ENCODE results near the gene CCDC88B.
A peak's percentile ranks its signal among the peaks of the same experiment; 100 is the strongest.
"Not testable (repeated sequence)": the region's sequence is repeated elsewhere in the genome, so short reads cannot be mapped to it uniquely, and the experiment has no call there.

Gene CCDC88B

DNA sequence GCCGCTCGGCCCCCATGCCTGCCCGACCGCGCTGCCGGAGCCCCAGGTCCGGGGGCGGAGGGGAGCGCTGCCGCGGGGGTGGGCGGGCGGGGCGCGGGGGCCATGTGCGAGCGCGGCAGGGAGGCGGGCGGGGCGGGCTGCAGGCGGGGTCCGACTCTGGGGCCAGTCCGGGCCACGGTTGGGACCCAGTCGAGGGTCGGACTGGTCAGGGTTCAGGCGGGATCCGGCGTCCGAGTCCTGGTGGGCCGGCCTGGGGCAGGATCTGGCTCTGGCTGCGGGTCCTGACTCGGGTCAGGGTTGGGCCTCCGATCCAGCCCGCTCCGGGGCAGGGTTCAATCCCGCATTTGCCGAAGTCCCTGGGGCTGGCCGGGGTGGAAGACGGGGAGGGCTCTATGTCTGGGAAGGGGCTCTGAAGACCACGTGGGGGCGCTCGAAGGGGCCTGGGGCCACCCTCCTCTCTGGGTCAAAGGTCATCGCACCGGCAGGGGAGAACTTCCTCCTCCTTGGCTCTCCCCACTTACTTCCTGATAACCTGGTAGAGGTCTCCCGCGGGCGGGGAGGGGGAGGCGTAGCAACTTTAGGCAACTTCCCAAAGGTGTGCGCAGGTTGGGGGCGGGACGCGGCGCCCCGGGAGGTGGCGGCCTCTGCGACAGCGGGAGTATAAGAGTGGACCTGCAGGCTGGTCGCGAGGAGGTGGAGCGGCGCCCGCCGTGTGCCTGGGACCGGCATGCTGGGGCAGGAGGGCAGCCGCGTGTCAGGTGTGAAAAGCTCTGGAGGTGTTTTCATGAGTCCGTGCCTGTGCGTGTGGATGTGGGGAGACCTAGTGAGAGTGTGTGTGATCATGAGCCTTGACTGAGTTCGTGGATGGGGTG lies 34.1 kb upstream of the CCDC88B start:
- peak; percentile 21 for DNase-seq (ENCODE audit: low read depth, low spot score)

DNA sequence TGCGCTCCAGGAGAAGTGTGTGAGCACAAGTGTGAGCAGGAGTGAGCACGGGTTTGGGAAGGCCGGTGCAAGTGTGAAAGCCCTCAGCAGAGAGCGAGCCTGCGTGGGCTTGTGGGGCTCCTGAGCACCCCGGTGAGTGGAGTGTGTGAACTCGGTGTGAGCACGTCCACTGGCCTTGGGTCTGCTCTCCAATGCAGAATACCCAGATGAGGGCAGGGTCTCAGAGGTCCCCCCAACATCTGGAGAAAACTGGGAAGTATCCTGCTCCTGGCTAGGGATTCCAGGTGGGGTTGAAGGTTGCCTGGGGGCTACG lies 33.5 kb upstream of the CCDC88B start:
- DNase-seq (ENCODE audit: low read depth, low spot score) = no peak

DNA sequence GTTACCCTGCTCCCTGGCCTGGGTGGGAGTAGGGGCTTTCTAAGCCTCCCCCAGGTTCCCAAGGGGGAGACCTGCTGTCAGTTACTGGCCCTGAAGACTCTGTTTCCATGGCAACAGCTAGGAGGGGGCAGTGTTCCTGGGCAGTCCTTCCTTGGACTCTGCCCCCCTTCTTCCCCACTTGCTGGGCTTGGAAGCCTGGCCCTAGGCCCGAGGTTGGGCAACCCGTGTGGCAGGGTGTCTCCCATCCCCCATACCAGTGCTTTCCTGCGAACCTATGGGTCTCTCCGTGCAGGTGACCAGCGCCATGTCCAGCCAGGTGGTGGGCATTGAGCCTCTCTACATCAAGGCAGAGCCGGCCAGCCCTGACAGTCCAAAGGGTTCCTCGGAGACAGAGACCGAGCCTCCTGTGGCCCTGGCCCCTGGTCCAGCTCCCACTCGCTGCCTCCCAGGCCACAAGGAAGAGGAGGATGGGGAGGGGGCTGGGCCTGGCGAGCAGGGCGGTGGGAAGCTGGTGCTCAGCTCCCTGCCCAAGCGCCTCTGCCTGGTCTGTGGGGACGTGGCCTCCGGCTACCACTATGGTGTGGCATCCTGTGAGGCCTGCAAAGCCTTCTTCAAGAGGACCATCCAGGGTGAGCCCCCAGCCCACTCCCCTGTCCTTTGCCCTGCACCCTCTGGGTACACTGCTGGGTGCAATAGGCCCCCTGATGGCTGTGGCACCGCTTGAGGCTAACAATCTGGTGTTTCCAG lies 33.0 kb upstream of the CCDC88B start:
- DNase-seq (ENCODE audit: low read depth, low spot score) = no peak

DNA sequence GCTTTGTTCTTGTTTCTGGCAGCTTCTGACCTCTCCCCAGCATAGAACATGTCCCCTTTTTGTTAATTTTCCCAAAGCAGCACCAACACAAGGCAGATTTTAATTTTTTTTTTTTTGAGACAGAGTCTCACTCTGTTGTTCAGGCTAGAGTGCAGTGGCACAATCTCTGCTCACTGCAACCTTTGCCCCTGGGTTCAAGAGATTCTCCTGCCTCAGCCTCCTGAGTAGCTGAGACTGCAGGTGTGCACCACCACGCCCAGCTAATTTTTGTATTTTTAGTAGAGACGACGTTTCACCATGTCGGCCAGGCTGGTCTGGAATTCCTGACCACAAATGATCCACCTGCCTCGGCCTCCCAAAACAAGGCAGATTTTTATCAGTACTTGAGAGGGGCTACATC lies 32.2 kb upstream of the CCDC88B start:
- not testable (repeated sequence) for DNase-seq (ENCODE audit: low read depth, low spot score)

DNA sequence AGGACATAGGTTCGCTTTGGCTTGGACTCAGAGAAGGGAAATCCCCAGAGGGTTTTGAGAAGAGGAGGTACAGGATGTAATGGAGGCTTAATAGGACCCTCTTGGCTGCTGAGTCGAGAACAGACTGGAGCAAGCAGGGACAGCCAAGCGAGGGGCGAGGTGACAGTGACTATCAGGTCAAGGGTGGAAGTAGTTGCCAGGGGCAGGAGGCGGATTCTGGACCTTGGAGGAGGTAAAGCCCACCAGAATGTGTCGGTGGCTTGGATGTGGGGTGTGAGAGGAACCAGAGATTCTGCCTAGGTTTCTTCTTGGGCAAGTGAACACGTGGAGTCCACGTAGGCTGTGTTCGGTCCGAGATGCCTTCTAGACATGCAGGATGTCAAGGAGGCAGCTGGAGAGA lies 27.1 kb upstream of the CCDC88B start:
- DNase-seq (ENCODE audit: low read depth, low spot score) = no peak

DNA sequence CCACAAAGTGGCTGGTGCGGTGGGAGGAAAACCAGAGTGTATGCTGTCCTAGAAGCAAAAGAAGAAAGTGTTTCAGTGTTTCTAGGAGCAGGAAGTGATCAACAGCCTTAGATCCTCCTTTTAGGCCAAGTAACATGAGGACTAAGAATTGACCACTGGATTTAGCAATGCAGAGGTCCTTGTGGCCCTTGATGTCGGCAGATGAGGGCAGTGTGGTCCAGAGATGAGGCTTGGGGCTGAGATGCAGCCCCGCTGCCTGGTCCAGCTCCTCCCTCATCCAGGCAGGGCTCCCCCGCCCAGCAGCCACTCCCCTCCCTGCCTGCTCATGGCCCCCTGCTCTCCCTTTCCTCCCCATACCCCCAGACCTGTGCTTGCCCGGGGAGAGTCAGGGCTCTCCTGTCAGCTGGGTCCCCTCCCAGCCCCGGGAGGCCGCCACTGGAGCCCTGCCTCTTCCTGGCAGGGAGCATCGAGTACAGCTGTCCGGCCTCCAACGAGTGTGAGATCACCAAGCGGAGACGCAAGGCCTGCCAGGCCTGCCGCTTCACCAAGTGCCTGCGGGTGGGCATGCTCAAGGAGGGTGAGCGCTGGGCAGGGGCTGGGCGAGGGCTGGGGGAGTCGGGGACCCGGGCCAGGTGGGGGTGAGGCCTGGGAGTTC lies 26.4 kb upstream of the CCDC88B start:
- no peak for DNase-seq (ENCODE audit: low read depth, low spot score)

DNA sequence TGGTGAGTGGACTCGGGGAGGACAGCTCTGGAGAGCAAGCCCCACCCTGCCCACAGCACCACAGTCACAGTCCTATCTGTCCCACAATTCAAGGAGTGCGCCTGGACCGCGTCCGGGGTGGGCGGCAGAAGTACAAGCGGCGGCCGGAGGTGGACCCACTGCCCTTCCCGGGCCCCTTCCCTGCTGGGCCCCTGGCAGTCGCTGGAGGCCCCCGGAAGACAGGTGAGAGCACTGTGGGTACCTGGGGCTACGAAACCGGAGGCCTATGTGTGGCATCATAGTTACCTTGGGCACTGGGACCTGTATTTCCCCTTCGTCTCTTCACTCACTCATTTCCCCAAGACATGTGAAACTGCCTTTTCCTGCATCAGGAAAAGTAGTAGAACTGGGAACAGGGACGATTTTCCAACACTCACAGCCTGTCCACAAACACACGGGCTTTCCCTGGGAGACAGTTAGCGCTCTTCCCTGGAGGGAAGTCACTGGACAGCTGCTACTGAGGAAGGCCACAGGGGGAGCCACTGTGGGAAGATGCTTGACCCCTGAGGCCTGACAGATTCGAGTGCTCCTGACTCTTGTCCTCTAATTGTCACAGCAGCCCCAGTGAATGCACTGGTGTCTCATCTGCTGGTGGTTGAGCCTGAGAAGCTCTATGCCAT lies 25.7 kb upstream of the CCDC88B start:
- no peak for DNase-seq (ENCODE audit: low read depth, low spot score)

DNA sequence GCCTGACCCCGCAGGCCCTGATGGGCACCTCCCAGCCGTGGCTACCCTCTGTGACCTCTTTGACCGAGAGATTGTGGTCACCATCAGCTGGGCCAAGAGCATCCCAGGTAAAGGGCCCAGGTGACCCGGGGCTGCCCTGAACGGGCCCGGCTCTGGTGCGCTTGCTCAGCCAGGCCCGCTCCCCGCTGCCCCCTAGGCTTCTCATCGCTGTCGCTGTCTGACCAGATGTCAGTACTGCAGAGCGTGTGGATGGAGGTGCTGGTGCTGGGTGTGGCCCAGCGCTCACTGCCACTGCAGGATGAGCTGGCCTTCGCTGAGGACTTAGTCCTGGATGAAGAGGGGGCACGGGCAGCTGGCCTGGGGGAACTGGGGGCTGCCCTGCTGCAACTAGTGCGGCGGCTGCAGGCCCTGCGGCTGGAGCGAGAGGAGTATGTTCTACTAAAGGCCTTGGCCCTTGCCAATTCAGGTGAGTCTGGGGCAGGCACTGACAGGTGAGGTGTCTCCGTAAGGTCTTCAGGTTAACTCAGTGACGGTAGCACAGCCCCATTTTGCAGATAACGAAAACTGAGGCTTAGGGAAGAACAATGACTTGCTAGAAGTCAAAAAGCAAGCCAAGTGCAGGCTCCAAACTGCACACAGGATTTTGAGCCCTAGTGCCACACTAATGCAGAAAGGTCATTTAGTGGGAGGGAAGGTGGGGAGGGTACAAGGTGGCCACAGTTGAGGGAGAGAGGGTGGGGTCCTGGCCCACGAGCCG lies 25.0 kb upstream of the CCDC88B start:
- no peak for DNase-seq (ENCODE audit: low read depth, low spot score)

DNA sequence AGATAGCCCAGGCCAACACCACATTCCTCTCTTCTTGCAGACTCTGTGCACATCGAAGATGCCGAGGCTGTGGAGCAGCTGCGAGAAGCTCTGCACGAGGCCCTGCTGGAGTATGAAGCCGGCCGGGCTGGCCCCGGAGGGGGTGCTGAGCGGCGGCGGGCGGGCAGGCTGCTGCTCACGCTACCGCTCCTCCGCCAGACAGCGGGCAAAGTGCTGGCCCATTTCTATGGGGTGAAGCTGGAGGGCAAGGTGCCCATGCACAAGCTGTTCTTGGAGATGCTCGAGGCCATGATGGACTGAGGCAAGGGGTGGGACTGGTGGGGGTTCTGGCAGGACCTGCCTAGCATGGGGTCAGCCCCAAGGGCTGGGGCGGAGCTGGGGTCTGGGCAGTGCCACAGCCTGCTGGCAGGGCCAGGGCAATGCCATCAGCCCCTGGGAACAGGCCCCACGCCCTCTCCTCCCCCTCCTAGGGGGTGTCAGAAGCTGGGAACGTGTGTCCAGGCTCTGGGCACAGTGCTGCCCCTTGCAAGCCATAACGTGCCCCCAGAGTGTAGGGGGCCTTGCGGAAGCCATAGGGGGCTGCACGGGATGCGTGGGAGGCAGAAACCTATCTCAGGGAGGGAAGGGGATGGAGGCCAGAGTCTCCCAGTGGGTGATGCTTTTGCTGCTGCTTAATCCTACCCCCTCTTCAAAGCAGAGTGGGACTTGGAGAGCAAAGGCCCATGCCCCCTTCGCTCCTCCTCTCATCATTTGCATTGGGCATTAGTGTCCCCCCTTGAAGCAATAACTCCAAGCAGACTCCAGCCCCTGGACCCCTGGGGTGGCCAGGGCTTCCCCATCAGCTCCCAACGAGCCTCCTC lies 24.1 kb upstream of the CCDC88B start:
- DNase-seq (ENCODE audit: low read depth, low spot score) = not testable (repeated sequence)

DNA sequence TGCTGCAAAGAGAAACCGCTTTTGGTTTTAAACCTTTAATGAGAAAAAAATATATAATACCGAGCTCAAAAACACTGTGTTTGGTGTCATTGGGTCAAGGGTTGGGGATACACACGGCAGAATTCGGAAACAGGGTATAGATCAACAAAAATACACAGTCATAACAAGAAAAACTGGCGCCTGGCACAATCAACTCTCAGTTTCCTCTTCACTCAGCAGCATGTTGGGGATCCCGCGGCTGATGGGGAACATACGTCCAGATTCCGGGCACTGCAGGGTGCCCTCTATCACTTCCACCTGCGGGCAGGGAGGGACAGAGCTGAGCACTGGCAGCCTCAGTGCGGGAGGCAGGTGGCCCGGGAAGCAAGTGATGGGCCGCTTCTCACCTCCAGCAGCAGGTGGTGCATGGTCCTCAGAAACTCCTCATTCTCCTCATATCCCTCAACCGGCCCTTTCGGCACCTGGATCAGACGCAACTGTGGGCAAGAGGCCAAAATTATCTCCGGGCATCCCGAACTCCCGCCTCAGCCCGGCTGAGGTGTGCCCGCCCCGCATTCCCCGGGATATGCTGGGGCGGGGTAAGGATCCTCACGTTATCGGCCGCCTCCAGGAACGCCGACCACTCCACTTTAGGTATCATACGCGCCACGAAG lies 23.2 kb upstream of the CCDC88B start:
- DNase-seq (ENCODE audit: low read depth, low spot score) = no peak

DNA sequence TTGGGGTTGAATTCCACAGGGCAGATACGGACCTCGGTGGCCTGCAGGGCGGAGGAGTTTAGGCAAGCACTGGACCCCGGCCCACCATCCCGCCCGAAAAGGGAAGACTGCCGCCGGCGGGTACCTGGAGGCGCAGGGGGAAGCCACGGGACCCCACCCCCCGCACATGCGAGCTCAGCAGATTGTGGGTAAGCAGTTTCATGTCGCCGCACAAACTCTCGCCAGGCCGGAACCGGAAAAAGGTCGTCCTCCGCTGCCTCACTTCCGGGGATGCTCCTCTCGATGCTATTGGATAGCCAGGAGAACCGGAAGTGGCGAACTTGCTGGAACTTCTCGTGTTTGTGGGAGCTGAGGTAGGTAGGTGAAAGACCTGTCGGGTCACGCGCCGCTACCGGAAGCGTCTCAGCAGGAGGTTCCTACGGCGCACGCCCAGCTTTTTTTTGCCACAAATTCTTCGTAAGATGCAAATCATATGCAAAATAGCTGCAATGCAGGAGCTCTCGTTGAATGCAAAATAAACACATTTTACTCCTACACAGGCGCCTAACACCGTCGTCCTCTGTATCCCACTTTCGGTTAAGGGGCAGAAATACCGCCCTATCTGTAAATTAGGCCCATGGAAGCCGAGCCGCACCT lies 22.6 kb upstream of the CCDC88B start, which contains the start of gene TRMT112:
Gene TRMT112, minus strand, starts transcription at position 235 of the 636 bp plus-strand sequence. Its CDS starts 33 bp downstream, at position 202.
- peak; percentile 92 for DNase-seq (ENCODE audit: low read depth, low spot score)

DNA sequence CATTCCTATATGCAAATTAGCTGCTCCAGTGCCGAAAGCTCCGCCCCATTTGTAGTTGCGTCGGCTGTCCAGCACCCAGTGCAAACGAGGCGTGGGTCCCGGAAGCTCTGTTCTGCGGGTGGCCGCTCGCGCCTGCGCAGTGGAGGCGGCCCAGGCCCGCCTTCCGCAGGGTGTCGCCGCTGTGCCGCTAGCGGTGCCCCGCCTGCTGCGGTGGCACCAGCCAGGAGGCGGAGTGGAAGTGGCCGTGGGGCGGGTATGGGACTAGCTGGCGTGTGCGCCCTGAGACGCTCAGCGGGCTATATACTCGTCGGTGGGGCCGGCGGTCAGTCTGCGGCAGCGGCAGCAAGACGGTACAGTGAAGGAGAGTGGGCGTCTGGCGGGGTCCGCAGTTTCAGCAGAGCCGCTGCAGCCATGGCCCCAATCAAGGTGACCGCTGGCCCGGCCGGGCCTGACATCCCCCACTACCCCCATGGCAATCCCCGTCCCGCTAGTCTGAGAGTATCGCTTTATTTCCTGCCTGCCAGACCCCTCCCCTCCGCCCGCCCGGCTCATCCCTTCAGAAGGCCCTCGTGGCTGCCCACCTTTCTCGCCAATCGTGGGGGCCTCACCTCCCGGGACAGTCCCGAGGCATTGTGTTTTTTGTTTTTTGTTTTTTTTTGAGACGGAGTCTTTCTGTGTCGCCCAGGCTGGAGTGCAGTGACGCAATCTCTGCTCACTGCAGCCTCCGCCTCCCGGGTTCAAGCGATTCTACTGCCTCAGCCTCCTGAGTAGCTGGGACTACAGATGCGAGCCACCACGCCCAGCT lies 21.8 kb upstream of the CCDC88B start, which contains the start of gene PRDX5:
Gene PRDX5, plus strand, starts transcription at position 161 of the 805 bp plus-strand sequence. Its CDS starts 95 bp downstream, at position 256.
- DNase-seq (ENCODE audit: low read depth, low spot score) = peak; percentile 83

DNA sequence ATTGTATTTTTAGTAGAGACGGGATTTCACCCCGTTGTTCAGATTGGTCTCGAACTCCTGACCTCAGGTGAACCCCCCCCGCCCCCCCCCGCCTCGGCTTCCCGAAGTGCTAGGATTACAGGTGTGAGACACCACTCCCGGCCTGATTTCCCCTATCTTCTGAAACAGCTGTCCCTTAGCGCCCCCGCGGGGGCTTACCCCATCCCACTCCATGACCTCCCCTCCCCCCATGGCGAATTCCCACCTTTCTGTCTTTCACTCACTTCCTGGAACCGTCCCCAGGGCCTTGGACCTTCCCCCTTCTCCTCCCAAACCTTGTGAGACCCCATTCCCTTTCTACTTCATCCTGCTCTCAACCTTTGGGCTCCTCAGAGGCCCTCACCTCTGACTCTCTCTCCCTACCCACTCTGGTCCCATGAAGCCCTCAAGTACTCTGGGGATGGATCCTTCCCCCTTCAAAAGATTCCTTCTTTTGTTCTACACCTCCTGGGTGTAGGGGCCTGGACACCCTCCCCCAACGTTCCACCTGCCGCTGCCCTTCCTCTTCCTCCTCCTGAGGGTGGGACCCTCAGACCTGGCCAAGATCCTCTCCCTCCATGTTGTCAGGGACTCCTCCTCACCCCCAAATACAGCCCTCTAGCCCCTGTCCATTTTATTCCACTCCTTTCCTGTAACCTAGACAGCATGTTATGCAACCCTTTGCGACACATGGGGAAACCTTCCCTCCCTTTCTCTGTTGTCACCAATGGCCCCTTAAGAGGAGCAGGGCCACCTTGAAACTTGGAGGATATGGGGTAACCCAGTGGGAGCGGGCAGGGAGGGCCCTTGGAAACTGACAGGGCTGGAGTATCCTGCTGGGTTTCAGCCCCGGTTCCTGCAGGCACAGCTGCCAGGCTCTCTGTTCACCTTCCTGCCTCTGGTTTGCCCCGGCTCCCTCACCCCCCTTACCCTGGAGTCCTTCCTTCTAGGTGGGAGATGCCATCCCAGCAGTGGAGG lies 20.9 kb upstream of the CCDC88B start:
- DNase-seq (ENCODE audit: low read depth, low spot score) = no peak

DNA sequence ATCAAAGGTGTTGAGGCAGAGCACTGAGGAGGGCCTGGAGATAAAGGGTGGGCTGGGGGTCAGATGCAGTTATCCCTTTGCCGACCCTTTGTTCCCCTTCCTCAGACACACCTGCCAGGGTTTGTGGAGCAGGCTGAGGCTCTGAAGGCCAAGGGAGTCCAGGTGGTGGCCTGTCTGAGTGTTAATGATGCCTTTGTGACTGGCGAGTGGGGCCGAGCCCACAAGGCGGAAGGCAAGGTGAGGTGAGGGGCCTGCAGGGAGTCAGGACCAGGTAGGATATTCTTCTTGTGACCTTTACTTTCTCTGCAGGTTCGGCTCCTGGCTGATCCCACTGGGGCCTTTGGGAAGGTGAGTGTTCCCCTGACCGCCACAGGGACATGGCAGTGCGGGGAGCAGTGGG lies 19.4 kb upstream of the CCDC88B start:
- DNase-seq (ENCODE audit: low read depth, low spot score) = no peak

DNA sequence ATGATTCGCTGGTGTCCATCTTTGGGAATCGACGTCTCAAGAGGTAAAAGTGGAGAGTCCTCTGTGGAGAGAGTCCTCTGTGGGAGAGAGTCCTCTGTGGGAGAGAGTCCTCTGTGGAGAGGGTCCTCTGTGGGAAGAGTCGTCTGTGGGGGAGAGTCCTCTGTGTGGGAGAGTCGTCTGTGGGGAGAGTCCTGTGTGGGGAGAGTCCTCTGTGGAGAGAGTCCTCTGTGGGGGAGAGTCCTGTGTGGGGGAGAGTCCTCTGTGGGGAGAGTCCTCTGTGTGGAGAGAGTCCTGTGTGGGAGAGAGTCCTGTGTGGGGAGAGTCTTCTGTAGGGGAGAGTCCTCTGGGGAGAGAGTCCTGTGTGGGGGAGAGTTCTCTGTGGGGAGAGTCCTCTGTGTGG lies 19.0 kb upstream of the CCDC88B start:
- no peak for DNase-seq (ENCODE audit: low read depth, low spot score)

DNA sequence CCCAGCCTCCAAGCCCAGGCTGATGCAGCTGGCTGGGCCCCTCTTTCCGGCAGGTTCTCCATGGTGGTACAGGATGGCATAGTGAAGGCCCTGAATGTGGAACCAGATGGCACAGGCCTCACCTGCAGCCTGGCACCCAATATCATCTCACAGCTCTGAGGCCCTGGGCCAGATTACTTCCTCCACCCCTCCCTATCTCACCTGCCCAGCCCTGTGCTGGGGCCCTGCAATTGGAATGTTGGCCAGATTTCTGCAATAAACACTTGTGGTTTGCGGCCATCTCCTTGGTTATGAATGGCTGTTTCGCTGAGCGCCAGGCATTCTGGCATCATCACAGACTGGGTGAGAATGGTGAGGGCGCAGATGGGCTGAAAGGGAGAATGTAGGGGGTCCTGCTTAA lies 18.5 kb upstream of the CCDC88B start:
- DNase-seq (ENCODE audit: low read depth, low spot score) = no peak

DNA sequence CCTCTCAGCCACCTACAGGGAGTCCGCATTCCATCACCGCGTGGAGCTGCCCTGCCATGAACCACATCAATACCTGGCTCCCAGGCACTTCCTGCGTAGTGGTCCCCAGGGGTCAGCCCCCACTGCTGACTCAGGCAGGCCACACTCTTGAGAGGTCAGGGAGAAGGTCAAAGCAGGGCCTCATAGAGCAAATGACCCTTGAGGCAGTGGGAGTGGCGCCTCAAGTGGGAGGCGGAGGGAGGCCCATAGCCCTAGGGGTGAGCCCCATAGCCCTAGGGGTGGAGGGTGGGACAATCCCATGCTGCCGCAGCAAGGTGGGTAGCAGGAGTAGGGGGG lies 17.1 kb upstream of the CCDC88B start:
- DNase-seq (ENCODE audit: low read depth, low spot score) = no peak
